Esophagus mucosa (tissue), 1 donor: ENCODE results near the gene ZBTB6. TPM values are rescaled to one million over a fixed set of nuclear protein-coding genes. Genes with fewer than 3 reads are reported as not detected.

ENCODE experiments used
- ATAC-seq: fragments of 200-7000 bp; cut with Tn5 transposase; one replicate; pipeline ENCODE4 v1.9.1; 2020
- total RNA-seq: library from RNA; stranded (reverse); gene quantifications from one replicate; pipeline ENCODE4 v1.2.4, GENCODE V29; 2023
- donor health status: DM: yes; HTN: yes; CAD: no.

Gene ZBTB6
- total RNA-seq = 4.1 TPM

- ATAC-seq = peak; percentile 91
Measured at GRCh38 chr9:122912964-122913673, at the start of gene ZBTB6. Gene ZBTB6, minus strand, starts transcription at chr9:122913323. Its CDS starts 1,251 bp downstream, at chr9:122912072.

GRCh38 chr9:122961139-122961538, 48.0 kb upstream of the ZBTB6 start:
- no peak for ATAC-seq

- no peak for ATAC-seq
Measured at GRCh38 chr9:122955961-122956360, 42.8 kb upstream of the ZBTB6 start.

GRCh38 chr9:122954253-122954691, 41.1 kb upstream of the ZBTB6 start:
- ATAC-seq = no peak

GRCh38 chr9:122951056-122951455, 37.9 kb upstream of the ZBTB6 start:
- ATAC-seq = no peak

DNA sequence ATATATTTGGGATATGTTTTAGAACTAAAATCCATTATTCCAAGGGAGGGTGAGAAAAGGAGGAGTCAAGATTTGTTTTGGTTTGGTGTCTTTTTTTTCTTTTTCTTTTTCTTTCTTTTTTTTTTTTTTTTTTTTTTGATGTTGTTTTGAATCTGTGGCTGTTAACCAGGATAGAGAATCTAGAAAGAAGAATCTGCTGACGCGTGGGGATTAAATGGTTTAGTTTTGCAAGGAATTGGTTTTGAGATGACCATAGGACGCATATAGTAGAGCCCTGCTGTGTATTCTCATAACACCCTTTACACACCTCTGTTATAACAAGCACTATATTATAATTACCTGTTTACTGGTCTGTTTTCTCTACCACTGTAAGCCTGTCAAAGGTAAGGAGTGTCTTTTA, 37.1 kb upstream of the ZBTB6 start:
- no peak for ATAC-seq

GRCh38 chr9:122949696-122950095, 36.6 kb upstream of the ZBTB6 start:
- no peak for ATAC-seq

GRCh38 chr9:122948313-122948712, 35.2 kb upstream of the ZBTB6 start:
- ATAC-seq = peak; percentile 94

GRCh38 chr9:122946461-122947005, 33.4 kb upstream of the ZBTB6 start:
- no peak for ATAC-seq

- no peak for ATAC-seq
Measured at GRCh38 chr9:122944960-122945888, 32.1 kb upstream of the ZBTB6 start.

DNA sequence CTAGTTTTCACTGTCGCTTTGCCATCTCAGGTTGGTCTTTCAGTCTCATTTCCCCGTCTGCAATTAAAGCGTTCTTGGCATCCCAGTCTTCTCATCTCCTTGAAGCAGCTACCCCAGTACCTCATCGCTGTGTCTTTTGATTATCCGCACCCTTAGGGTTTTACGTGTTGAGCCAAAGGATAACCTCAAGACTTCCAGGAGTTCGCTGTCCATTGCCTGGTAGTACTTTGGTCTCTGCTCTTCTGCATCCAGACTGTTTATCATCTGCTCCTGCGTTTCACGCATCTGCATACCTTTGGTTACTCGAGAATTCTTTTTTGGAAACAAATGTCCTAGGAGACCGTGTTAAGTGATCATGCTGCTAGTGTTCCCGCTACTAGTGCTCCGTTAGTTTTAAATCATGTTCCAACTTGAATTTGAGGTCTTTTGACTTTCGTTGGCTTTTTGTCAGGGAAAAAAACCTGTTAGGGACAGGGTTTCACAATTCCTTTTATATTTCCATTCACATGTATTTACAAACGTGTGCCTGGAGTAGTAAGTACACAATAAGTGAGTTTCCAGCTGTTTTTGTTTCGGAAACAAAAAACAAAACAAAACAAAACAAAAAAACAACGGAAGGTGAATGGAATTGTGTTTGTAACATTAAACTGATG, 28.6 kb upstream of the ZBTB6 start:
- ATAC-seq = peak; percentile 1

- ATAC-seq = peak; percentile 98
Measured at GRCh38 chr9:122940749-122941581, 27.8 kb upstream of the ZBTB6 start, which contains the start of gene RABGAP1. Gene RABGAP1, plus strand, starts transcription at chr9:122941020. Its CDS starts 16,040 bp downstream, at chr9:122957060.

DNA sequence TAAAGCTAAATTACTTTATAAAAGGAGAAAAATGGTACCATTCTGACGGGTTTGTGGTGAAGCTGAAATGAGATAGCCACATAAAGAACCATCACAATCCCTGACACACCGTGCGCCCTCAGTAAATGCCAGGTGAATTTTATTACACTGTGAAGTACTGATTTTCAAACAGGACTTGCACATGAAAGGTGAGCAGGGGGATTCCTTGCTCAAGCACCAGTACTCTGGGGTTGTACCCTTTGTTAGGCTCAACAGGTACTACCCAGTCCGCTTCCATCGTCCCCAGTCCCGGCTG, 27.3 kb upstream of the ZBTB6 start:
- no peak for ATAC-seq

GRCh38 chr9:122939601-122940000, 26.5 kb upstream of the ZBTB6 start:
- ATAC-seq = no peak

- no peak for ATAC-seq
Measured at GRCh38 chr9:122936883-122937282, 23.8 kb upstream of the ZBTB6 start.

GRCh38 chr9:122936464-122936863, 23.3 kb upstream of the ZBTB6 start:
- ATAC-seq = no peak

DNA sequence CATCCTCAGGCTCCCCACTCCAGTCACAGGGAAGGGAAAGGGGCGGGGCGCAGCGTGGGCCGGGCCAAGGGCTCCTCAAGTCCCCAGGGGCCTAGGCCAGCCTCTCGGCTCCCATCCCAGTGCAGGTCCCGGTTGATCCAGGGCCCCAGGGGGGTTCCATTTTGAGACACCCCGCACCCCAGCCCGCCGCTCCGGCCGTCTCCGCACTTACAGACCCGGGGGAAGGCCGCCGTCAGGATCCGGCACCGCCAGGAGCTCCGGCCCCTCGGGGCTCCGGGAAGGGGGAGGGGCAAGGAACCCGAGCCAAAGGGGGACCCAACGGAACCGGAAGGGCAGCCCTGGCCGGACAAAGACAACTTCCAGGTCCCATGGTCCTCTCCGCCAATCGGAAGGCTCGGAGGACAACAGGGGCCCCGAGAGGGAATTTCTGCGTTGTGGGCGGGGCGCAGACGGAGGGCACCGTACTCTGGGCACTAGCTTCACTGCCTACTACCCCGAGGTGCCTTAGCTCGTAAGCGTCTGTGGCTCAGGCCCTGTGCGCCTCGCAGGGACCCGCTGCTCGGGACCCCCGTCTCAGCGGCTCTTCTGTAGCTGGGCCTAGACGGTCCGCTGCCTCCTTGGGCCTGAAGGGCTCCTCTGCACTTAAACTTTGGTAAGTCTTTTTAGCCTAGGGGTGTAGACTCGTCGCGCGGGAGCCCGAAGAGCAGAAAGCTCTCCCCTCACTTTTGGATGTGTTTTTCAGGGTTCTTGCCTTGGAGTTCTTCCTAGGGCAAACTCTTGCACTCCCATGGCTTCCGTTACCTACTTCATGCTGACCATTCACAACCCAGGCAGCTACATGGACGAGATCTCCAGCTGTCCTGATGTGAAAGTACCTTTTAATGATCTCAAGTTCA, 18.4 kb upstream of the ZBTB6 start, which contains the start of gene ZBTB26:
Gene ZBTB26 (minus strand): TSS at position 287 of the 896 bp plus-strand sequence. CDS start 11,578 bp downstream, outside the sequence.
- peak; percentile 99 for ATAC-seq

DNA sequence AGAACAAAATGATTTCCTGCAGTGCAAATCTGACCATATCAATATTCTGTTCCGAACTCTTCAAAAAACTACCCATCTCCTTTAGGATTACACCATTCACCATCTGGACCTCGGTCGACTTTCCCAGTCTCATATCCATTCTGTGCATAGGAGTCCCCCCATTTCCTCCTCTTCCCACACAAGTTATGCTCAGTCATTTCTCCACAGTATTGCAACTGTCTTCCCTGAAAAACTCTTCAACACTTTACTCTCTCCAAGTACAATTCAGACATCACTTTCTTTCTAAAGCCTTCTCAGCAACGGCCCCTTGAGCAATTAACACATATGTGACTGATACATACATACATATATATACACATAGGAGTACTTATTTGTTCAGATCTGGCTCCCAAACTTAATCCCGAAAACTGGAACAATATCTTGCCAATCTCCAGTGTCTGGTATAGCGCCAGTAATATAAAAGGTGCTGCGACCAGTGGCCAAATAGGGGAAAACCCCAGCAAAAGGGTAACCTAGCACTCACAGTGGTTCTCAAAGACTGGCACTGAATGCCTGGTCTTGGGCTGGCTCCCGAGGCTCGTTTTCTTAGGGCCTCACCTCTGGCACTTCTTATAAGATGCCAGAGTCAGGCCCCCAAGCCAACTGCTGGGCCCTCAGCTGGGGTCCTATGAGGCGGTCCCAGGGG, 17.6 kb upstream of the ZBTB6 start:
- no peak for ATAC-seq

GRCh38 chr9:122929796-122930354, 16.8 kb upstream of the ZBTB6 start:
- ATAC-seq = no peak

- no peak for ATAC-seq
Measured at GRCh38 chr9:122923947-122924346, 10.8 kb upstream of the ZBTB6 start.
